Prostate gland (tissue), 2 donors: ENCODE data around the gene LAS1L. TPM values are rescaled to one million over a fixed set of nuclear protein-coding genes. Genes with fewer than 3 reads are reported as not detected.
"Not testable (repeated sequence)": the region's sequence is repeated elsewhere in the genome, so short reads cannot be mapped to it uniquely, and the experiment has no call there.

Experiments used
- DNase-seq: peaks from one replicate; pipeline ENCODE4 v3.0.0-alpha.2; 2019; ENCODE audit warnings: low spot score
- H3K27ac ChIP-seq, 2 donors: fragments of 200-600 bp; sonication (generic); 2 replicates each; pipeline ENCODE4 v1.5.1; 2017 to 2019
- H3K27me3 ChIP-seq: fragments of 200-600 bp; sonication (generic); replicated peaks from 2 replicates; pipeline ENCODE4 v1.5.1; 2019; ENCODE audit not compliant: insufficient read depth
- H3K36me3 ChIP-seq, 2 donors: fragments of 200-600 bp; sonication (generic); 1 replicate in 1 of 2; 2 replicates in 1 of 2; pipeline versions ENCODE4 v1.5.1 to v1.8.1; 2017 to 2019
- H3K4me1 ChIP-seq: fragments of 200-600 bp; sonication (generic); replicated peaks from 2 replicates; pipeline ENCODE4 v1.5.1; 2019
- H3K4me3 ChIP-seq, 2 donors: fragments of 200-600 bp; sonication (generic); 2 replicates each; pipeline ENCODE4 v1.5.1; 2017 to 2019
- H3K9me3 ChIP-seq: fragments of 200-600 bp; sonication (generic); 2 replicates; pipeline ENCODE4 v1.5.1; 2017
- POLR2A ChIP-seq: fragments of 450-650 bp; IDR thresholded peaks from one replicate; pipeline ENCODE4 v1.6.1; 2016; ENCODE audit warnings: antibody characterized with exemption, mild to moderate bottlenecking
- POLR2AphosphoS5 ChIP-seq: sonication (generic); formaldehyde crosslinking; IDR thresholded peaks from one replicate; pipeline ENCODE4 v1.6.1; 2017; ENCODE audit warnings: antibody characterized with exemption
- WGBS: methylation state at CpG from one replicate; pipeline ENCODE4 v1.1.5; 2018; 5-methylcytosine and 5-hydroxymethylcytosine counted together
- intact Hi-C: fragments of 100-400 bp; cut with DNase I; formaldehyde crosslinking; loops from one replicate; pipeline ENCODE4 v1.14.2; 2022
- total RNA-seq, 2 donors: library from RNA; depleted of rRNA; stranded (reverse); fragments of >200 nt; gene quantifications; one replicate each; pipeline ENCODE4 v1.1.0, GENCODE V29; 2016
- TF ChIP-seq, protein P1 (sequence below), 4 experiments: fragments of 200-600 bp in 2 of 4; fragments of 450-650 bp in 2 of 4; sonication (generic) in 2 of 4; IDR thresholded peaks; 1 replicate in 3 of 4; 2 replicates in 1 of 4; pipeline ENCODE4 v1.5.1; 2016 to 2019; ENCODE audit warnings: antibody characterized with exemption in 4 of 4, mild to moderate bottlenecking in 2 of 4, moderate library complexity in 2 of 4

The LAS1L gene
- total RNA-seq, 2 donors from 2014 or later = 23.5 to 57.3 TPM

DNA sequence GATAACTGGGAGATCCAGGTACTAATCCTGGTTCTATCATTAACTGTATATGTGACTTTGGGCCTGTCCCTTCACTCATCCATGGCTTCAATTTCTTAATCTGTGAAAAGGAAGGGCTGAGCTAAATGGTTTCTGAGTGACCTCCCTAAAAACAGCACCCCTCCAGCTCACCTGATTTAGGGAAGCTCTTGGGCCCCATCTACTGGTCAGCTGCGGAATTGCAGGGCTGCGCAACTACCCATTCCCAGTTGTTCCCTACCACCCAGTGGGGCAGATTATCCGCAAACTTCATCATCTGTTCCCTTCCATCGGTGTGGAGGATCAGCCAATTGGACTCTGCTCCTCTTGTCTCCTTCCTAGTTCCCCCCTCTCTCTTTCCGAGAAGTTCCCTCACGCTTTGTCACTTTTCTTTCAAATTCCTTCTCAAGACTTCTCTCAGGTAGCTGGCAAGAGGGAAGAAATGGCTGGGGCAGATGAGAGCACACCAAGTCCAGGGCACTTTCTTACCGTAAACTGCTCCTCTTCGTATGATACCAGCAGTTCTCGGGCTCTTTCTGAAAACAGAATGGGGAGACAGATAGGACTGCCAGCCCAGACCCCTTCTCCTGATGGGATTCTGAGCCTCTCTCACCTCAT, 5.8 kb downstream of the LAS1L start:
- intact Hi-C loops = no loop called here

DNA sequence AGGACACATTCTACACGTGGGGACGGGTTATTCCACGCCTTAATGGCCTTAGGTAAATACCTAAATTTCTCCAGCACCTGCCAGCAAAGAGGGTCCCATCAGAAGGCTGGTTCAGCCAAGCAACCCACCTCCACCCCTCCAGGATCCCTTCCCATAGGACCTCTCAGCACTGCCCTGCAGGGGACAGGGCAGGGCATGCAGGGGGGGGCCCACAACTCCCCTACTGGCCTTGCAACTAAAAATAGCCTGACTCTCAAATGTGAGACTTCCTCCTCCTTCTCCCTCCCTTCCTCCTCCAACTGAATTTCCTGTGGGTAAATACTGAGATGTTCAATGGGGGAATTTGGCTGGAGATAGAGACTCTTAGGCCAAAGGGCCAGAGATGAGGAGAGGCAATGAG, 6.3 kb downstream of the LAS1L start:
- H3K36me3 ChIP-seq = no peaks in the 10 kb centered on the region
- 80% methylated on average over 2 of the region's 3 CpGs for WGBS
- no peaks in the 10 kb centered on the region for H3K9me3 ChIP-seq

More for the DNA sequence above, 5.8 kb downstream of the LAS1L start:
- no peaks in the 10 kb centered on the region for H3K9me3 ChIP-seq
- no peaks in the 10 kb centered on the region for H3K27me3 ChIP-seq
- H3K4me1 ChIP-seq = no peaks in the 10 kb centered on the region
- 50% methylated on average over 9 of the region's 9 CpGs for WGBS
- H3K36me3 ChIP-seq = no peaks in the 10 kb centered on the region
- peak; percentile 7 for DNase-seq
- H3K27ac ChIP-seq = no peak overlapping the region
- no peak overlapping the region for H3K4me3 ChIP-seq
- TF ChIP-seq POLR2A = no peak
- TF ChIP-seq, protein P1, sequence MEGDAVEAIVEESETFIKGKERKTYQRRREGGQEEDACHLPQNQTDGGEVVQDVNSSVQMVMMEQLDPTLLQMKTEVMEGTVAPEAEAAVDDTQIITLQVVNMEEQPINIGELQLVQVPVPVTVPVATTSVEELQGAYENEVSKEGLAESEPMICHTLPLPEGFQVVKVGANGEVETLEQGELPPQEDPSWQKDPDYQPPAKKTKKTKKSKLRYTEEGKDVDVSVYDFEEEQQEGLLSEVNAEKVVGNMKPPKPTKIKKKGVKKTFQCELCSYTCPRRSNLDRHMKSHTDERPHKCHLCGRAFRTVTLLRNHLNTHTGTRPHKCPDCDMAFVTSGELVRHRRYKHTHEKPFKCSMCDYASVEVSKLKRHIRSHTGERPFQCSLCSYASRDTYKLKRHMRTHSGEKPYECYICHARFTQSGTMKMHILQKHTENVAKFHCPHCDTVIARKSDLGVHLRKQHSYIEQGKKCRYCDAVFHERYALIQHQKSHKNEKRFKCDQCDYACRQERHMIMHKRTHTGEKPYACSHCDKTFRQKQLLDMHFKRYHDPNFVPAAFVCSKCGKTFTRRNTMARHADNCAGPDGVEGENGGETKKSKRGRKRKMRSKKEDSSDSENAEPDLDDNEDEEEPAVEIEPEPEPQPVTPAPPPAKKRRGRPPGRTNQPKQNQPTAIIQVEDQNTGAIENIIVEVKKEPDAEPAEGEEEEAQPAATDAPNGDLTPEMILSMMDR (IDR thresholded peaks at IDR 0.05) = peak; percentile 54 to 69 (median 67)

DNA sequence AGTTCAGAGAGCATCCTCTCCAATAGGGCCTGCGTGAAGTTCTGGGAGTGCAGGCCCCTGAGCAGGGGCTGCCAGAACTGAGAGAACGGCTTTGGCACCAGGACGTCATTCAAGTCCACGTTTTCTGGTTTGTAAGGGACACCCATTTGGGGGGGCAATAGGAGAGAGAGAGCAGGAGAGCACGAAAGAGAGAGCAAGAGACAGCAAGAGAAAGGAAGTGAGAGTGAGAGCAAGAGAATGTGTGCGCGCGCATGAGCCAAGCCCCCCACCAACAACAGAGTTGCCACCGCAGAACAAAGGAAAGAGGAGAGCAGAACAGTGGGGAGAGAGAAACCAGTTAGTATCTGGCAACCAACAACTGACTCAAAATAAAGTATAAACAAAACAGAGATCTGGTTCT, 10.4 kb downstream of the LAS1L start:
- H3K4me3 ChIP-seq = no peak overlapping the region
- H3K9me3 ChIP-seq = no peaks in the 10 kb centered on the region
- DNase-seq = no peak
- 97% methylated on average over 9 of the region's 9 CpGs for WGBS
- intact Hi-C loops = no loop called here
- no peaks in the 10 kb centered on the region for H3K4me1 ChIP-seq
- TF ChIP-seq POLR2A (no peak), POLR2AphosphoS5 (no peak)
- TF ChIP-seq, protein P1 (IDR thresholded peaks at IDR 0.05) = no peak
- H3K27me3 ChIP-seq = no peaks in the 10 kb centered on the region
- no peaks in the 10 kb centered on the region for H3K36me3 ChIP-seq
- H3K27ac ChIP-seq = no peak overlapping the region

More for the DNA sequence above, 6.3 kb downstream of the LAS1L start:
- no peak overlapping the region for H3K27ac ChIP-seq
- H3K27me3 ChIP-seq = no peaks in the 10 kb centered on the region
- no peak overlapping the region for H3K4me3 ChIP-seq
- TF ChIP-seq POLR2AphosphoS5 = no peak
- TF ChIP-seq POLR2A = no peak
- TF ChIP-seq, protein P1 (IDR thresholded peaks at IDR 0.05) = no peak
- H3K4me1 ChIP-seq = no peaks in the 10 kb centered on the region
- intact Hi-C loops = no loop called here
- DNase-seq = no peak

DNA sequence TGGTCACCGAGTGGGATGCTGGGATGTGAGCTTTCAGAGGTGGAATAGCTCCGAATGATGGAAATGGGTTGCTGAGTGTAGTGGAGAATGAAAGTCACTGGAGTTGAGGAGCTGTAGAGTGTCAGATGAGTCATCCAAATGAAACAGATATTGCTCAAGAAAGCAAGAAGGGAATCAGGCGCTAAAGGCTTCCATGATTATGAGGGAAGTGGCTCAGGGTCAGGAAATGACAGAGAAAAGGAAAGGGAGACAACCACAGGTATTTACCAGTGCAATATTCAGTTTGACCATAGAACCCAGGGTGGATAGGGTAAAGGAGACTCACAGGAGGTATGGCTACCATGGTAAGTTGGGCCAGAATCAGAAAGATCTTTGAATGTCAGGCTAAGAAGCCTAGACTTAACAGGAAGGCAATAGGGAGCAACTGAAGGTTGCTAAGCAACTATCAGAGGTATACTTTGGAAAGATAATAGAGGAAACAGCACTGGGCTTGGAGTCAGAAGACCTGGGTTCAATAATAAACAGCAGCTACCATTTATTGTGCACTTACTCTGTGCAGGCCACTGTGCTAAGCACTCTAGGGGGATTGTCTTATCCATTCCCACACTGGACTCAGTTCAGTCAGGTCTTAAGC, 11.7 kb downstream of the LAS1L start:
- Histone ChIP-seq H3K4me3 (no peak overlapping the region), H3K27me3 (no peaks in the 10 kb centered on the region), H3K9me3 (no peaks in the 10 kb centered on the region), H3K36me3 (no peaks in the 10 kb centered on the region), H3K4me1 (no peaks in the 10 kb centered on the region), H3K27ac (no peak overlapping the region)
- 90% methylated on average over 3 of the region's 3 CpGs for WGBS
- TF ChIP-seq, protein P1 (IDR thresholded peaks at IDR 0.05) = no peak
- TF ChIP-seq POLR2A = no peak
- no peak for TF ChIP-seq POLR2AphosphoS5
- DNase-seq = no peak
- intact Hi-C loops = no loop called here

DNA sequence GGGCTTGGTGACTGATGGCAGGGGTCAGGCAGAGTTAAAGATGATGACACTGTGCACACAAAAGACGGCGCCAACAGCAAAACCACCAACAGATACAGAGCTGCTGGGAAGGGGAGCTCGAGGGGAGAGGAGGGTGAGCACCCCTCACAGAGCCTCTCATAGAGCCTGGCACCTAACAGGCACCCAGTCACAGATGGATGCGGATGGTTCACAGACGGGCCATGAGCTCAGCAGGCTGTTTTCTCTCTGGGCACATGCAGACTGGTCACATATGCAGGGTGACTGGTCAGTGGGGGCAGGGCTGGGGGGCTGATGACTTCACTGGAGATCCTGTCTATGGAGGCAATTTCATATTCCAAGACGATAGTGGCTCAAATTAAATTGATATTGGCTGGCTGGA, 15.1 kb downstream of the LAS1L start:
- H3K4me1 ChIP-seq, H3K9me3 ChIP-seq, H3K36me3 ChIP-seq, DNase-seq, H3K4me3 ChIP-seq, intact Hi-C loops, H3K27ac ChIP-seq, H3K27me3 ChIP-seq: not testable (repeated sequence)
- WGBS = 56% methylated on average over 1 of the region's 6 CpGs

DNA sequence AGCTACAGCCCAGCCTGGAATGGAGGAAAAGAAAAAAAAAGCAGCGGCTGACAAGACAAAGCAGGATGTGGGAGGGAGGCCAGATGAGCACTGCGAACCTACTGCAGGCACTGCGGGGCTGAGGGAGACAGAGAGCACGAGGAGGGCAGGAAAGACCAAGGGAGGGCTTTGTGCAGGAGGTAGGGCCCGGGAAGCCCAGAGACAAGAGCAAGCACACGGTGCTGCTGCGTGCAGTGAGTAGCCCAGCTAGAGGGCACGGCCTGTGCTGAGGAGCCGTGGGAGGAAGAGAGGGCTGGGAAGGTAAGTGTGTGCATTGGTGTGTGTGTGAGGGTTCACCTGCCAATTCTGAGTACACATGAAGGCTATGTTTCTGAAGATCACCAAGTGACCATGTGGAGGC, 15.6 kb downstream of the LAS1L start:
- H3K27me3 ChIP-seq, H3K4me3 ChIP-seq, intact Hi-C loops, H3K36me3 ChIP-seq, H3K27ac ChIP-seq, H3K9me3 ChIP-seq, DNase-seq, H3K4me1 ChIP-seq: not testable (repeated sequence)
- 85% methylated on average over 2 of the region's 9 CpGs for WGBS
